HG03432 (cell line): ENCODE measurements around the gene CATSPER1.

Experiments
- ATAC-seq: cut with Tn5 transposase; IDR thresholded peaks from one replicate; pipeline ENCODE4 v1.9.1; 2021; ENCODE audit warnings: mild to moderate bottlenecking, moderate library complexity; ENCODE audit not compliant: unreplicated experiment

The CATSPER1 gene

GRCh38 chr11:66026017-66026529, at the start of gene CATSPER1:
CATSPER1 (minus strand) TSS chr11:66026479; CDS start chr11:66026379, 100 bp downstream.
- no peak for ATAC-seq

DNA sequence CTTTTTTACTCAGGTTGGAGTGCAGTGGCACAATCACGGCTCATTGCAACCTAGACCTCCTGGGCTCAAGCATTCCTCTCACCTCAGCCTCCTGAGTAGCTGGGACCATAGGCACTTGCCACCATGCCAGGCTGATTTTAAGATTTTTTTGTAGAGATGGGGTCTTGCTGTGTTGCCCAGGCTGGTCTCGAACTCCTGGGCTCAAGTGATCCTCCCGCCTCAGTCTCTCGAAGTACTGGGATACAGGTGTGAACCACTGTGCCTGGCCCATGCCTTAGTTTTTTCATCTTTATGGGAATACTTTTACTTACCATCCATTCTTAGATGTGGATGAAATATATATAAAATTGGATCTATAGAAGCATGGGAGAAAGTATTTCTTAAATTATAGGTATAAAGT, 49.0 kb upstream of the CATSPER1 start:
- ATAC-seq = no peak

DNA sequence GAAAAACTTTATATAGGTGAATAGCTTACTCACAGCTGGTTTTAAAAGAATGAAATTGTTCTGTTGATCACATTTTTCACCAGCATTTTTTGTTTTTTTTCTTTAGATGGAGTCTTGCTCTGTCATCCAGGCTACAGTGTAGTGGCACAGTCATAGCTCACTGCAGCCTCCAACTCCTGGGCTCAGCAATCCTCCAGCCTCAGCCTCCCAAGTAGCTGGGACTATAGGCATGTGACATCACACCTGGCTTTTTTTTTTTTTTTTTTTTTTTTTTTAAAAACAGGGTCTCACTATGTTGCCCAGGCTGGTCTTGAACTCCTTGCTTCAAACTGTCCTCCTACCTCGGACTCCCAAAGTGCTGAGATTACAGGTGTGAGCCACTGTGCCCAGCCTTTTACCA, 47.4 kb upstream of the CATSPER1 start:
- ATAC-seq = no peak

DNA sequence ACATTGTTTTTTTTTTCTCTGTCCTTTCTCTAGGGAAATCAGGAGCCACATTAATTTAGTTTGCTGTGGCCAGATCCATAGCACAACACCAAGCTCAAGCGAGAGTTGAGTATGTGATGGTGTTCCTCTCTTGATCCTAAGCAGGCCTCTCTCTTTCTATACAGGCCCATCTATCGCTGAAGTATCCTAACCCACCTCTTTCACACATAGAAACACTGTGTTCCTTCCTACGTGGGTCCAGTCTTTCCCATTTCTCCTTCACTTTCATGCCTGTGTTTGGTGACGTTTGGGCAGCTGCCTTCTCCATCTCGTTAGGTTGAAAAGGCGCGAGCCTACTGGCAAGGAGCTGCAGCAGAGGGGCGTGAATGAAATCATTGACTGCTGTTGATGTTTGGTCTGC, 46.2 kb upstream of the CATSPER1 start:
- ATAC-seq = no peak

- ATAC-seq = no peak
These were observed 45.8 kb upstream of the CATSPER1 start for GRCh38 chr11:66072081-66072480.

DNA sequence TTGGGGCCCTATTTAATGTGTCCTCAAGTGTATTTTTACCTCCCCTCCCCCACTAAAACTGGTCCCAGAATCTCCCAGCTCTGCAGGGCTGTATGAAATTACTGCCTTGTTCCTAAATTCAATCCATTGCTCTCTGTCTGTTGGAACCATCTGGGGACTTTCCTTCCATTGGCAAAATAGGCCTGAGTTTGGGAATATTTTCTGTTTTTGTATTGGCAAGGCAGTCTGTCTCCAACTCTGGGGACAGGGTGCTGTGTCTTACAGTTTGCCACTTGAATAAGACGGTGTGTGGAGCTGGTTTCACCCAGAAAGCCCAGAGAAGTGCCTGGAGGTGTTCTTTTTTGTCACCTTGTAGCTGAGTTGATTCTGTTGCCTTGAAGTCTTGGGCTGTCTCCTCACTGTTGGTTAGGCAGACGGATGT, 45.1 kb upstream of the CATSPER1 start:
- ATAC-seq = no peak

DNA sequence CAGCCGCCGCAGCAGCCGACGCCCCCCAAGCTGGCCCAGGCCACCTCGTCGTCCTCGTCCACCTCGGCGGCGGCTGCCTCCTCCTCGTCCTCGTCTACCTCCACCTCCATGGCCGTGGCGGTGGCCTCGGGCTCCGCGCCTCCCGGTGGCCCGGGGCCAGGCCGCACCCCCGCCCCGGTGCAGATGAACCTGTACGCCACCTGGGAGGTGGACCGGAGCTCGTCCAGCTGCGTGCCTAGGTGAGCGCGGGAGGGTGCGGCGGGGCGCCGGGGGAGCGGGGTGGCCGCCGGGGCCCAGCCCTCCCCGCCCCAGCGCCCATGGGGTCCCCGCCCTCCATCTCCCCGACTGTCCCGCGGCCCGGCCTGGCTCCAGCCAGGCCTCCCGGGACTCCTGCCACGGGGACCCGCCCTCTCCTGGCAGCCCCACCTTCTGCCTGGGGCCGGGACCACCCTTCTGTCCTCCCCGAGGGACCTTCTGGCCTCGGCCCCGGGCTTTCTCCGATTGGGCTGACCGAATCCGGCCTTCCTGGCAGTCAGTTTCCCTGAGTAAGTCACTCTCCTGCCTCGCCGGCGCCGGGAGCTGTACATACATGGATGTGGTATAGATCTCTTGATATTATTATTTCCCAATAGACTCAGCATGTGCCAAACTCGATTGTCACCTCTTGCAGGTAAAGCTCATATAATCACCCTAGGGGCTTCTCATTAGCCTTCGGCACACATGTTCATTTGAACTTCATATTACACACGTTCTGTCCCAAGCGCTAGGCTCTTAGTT, 44.5 kb upstream of the CATSPER1 start:
- peak; percentile 22 for ATAC-seq

DNA sequence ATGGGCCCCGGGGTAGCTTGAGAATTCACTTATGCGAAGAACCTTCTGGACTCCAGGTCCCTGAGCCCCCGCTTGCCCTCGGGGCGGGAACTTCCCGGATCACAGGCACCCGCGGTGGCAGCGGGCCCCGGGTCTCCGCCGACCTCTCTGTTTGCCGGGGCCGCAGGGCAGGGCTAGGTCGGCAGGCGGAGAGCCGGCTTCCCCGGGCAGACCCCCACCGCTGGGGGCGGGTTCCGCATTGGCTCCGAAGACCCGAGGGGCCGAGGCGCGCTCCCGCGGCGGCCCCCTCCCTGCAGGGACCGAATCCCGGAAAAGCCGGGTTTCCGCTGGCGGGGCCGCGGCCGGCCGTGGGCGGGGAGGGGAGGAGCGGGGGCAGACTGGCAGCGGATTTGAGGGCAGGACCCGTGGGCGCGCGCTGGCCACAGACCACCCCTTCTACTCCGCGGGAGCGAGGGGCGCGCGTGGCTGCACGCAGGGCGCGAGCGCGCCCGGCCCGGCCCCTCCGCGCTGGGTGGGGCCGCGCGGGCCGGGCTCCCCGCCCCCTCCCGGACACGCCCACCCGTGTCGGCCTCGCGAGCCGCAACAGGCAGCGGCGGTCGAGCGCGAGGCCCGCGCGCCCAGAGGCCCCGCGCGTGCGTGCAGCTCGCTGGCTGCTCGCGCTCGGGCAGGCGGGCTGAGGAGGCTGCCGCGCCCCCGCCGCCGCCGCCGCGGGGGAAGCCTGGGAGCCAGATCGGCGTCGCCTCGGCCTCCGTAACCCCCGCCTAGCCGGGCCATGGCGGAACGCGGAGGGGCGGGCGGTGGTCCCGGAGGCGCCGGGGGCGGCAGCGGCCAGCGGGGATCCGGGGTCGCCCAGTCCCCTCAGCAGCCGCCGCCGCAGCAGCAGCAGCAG, 43.7 kb upstream of the CATSPER1 start, which contains the start of gene PACS1:
TSS of gene PACS1 (plus strand) at position 558 of the 889 bp plus-strand sequence. CDS start at position 773, 215 bp downstream.
- peak; percentile 51 for ATAC-seq

- peak; percentile 1 for ATAC-seq
These were observed 42.8 kb upstream of the CATSPER1 start for GRCh38 chr11:66068923-66069714.

DNA sequence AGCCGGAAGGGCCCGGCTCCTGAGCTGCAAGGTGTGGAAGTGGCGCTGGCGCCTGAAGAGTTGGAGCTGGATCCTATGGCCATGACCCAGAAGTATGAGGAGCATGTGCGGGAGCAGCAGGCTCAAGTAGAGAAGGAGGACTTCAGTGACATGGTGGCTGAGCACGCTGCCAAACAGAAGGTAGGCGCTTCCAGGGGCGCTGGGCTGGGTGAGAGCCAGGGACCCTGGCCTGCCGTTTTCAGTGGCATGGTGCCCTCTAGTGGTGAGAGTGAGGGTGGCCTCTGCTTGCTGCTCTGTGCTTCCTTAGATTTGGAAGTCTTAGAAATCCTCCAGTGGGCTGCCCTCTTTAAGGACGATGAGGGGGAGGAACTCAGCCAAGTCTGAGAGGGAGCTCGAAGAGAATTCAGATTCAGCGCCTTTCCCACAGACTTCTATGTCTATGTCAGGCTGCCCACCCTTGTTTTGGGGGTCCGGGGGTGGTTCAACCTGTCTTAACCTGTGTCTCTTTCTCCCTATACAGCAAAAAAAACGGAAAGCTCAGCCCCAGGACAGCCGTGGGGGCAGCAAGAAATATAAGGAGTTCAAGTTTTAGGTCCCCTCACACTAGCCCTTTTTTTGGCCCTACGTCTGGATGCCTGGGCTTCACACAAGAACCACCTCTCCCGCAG, 42.0 kb upstream of the CATSPER1 start:
- no peak for ATAC-seq

GRCh38 chr11:66067640-66068039, 41.4 kb upstream of the CATSPER1 start:
- no peak for ATAC-seq

DNA sequence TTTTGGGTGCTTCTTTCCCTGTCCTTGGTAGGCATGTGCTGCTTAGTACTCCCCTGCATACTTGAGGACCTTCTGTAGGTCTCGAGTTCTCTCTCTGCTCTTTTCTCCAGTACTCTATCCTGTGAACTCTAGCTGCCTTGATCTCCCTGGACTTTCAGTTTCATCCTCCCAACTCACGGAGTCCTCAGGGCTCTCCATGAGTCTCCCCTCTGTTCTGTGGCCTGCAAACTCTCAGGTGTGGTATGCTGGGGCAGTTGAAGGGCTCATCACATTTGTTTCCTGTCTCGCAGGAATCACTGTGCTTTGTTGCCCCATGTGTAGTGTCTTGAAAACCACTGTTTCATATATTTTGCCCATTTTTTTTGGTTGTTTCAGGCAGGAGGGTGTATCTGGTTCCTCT, 40.5 kb upstream of the CATSPER1 start:
- ATAC-seq = no peak

DNA sequence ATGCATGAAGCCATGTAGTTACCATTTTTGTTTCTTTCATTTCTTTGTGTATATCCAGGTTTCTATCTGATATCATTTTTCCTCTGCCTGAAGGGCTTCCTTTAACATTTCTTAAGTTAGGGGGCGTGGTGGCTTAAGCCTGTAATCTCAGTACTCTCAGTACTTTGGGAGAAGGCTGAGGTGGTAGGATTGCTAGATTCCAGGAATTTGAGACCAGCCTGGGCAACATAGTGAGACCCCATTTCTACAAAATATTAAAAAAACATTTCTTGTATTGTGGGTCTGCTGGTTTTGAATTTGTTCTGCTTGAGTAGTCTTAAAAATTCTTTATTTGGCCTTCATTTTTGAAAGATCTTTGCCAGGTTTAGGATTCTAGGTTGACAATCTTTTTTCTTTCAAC, 38.3 kb upstream of the CATSPER1 start:
- no peak for ATAC-seq

GRCh38 chr11:66063900-66064299, 37.6 kb upstream of the CATSPER1 start:
- no peak for ATAC-seq

GRCh38 chr11:66062408-66062807, 36.1 kb upstream of the CATSPER1 start:
- ATAC-seq = no peak

GRCh38 chr11:66061268-66061667, 35.0 kb upstream of the CATSPER1 start:
- no peak for ATAC-seq

DNA sequence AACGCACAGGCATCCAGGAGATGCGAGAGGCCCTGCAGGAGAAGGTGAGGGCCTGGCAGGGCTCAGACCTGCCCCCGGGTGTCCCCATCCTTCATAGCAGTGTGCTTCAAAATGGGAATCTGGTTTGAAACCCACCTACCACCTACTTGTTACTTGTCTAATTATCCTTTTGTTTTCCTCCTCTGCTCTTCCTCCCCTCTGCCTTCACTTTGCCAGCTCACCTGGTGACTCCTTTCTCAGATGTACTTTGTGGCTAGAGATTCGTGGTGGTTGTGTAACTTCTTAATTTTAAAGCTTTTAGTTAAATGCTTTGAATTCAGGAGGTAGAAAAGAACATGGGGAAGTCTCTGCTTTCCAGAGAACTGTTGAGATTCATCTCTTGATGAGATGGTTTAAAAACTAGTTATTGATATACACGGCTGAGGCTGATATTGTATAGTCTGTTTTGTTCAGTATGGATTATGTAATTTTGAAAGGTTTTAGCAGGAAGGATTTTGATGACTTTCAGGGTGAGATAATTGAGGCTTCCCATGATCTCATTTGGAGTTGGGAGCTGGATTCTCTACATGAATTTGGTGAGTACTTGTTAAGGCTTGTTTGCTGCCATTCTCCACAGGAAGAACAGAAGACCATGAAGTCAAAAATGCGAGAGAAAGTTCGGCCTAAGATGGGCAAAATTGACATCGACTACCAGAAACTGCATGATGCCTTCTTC, 33.8 kb upstream of the CATSPER1 start:
- ATAC-seq = no peak

DNA sequence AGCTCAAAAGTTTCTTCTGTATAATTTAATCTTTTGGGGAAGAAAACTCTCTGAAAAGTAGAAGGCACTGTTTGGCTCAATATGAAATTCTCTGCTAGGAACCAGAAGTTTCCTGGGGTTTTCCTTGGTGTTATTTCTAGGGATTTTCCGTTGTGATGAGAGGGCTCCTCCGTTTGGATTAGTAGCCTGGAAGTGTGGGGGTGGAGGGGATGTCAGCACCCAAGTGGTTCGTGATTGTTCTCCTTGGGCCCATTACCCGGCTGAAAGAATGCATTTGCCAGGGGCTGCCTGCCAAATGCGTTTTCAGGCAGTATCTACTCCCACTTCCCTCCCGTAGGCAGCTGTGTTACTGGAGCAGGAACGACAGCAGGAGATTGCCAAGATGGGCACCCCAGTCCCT, 30.2 kb upstream of the CATSPER1 start:
- no peak for ATAC-seq

GRCh38 chr11:66055021-66055420, 28.7 kb upstream of the CATSPER1 start:
- ATAC-seq = no peak

DNA sequence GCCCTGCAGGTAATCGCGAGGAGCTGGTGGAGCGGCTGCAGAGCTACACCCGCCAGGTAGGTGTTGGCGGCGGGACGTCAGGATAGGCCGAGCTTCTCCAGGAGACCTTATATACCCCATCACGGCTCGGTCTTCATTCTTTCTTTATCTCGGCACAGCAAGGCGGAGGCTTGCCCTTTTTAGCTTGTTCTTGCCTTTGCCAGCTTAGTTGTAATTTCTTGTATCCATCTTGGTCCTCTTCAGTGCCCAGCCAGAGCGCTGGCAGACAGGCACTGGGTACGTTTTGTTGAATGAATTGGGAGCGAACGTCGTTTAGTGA, 26.3 kb upstream of the CATSPER1 start:
- ATAC-seq = no peak
